HL-60 (cell line): Measurements from ENCODE around the gene CCDC85A.

Experiments used
- DNase-seq, 2 experiments: peaks; one replicate each; pipeline ENCODE4 v3.0.0-alpha.2; 2010 to 2020; ENCODE audit warnings: low read depth in 1 of 2, low spot score in 1 of 2
- H3K27ac ChIP-seq: fragments of 250-450 bp; sonication (Bioruptor Pico); replicated peaks from 2 replicates; pipeline ENCODE4 v1.5.1; 2020; ENCODE audit warnings: mild to moderate bottlenecking, moderate library complexity
- H3K27me3 ChIP-seq: fragments of 250-450 bp; sonication (Bioruptor Pico); 2 replicates; pipeline ENCODE4 v1.5.1; 2021; ENCODE audit warnings: mild to moderate bottlenecking, moderate library complexity; ENCODE audit not compliant: insufficient read depth, poor library complexity, severe bottlenecking
- H3K4me3 ChIP-seq: replicated peaks from 2 replicates; pipeline ENCODE4 v1.5.1; 2011; ENCODE audit warnings: mild to moderate bottlenecking, control low read depth, low read length; ENCODE audit not compliant: insufficient read depth
- GABPA ChIP-seq: IDR thresholded peaks from 2 replicates; pipeline ENCODE4 v1.6.1; 2012; ENCODE audit warnings: low read depth
- POLR2AphosphoS5 ChIP-seq: IDR thresholded peaks from 2 replicates; pipeline ENCODE4 v1.6.1; 2012; ENCODE audit warnings: low read depth
- SPI1 ChIP-seq: IDR thresholded peaks from 2 replicates; pipeline ENCODE4 v1.6.1; 2012; ENCODE audit warnings: low read depth, mild to moderate bottlenecking, borderline replicate concordance
- TF ChIP-seq, protein P1 (sequence below): IDR thresholded peaks from 2 replicates; pipeline ENCODE4 v1.6.1; 2012; ENCODE audit warnings: low read depth; ENCODE audit not compliant: insufficient replicate concordance
- TF ChIP-seq, protein P2 (sequence below): IDR thresholded peaks from one replicate; pipeline ENCODE4 v1.5.1; 2011; ENCODE audit warnings: low read length, control low read depth, inconsistent platforms; ENCODE audit not compliant: insufficient read depth

Gene CCDC85A

DNA sequence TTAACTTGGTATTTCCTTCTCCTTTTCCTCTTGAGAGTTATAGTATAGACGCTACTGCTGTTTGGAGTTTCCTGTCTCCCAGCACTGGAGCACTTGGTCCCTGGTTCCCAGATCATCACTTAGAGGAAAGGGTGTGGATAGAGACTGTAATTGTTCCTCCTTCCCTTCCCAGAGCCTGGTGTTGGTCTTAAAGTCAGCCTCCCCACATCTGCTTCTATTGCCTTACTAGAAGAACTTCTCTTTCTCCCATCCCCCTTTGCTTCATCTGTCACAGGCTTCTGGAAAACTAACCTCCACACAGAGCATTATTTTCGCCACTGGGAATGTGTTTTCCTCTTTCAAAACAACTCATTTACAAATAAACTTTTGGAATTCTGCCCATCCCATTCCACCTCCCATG lies 131.0 kb downstream of the CCDC85A start:
- Histone ChIP-seq H3K4me3 (no peak overlapping the region), H3K27ac (no peak overlapping the region), H3K27me3 (no peaks in the 10 kb centered on the region)
- no peak for DNase-seq
- no peak for TF ChIP-seq GABPA
- TF ChIP-seq POLR2AphosphoS5 = no peak
- TF ChIP-seq, protein P1, sequence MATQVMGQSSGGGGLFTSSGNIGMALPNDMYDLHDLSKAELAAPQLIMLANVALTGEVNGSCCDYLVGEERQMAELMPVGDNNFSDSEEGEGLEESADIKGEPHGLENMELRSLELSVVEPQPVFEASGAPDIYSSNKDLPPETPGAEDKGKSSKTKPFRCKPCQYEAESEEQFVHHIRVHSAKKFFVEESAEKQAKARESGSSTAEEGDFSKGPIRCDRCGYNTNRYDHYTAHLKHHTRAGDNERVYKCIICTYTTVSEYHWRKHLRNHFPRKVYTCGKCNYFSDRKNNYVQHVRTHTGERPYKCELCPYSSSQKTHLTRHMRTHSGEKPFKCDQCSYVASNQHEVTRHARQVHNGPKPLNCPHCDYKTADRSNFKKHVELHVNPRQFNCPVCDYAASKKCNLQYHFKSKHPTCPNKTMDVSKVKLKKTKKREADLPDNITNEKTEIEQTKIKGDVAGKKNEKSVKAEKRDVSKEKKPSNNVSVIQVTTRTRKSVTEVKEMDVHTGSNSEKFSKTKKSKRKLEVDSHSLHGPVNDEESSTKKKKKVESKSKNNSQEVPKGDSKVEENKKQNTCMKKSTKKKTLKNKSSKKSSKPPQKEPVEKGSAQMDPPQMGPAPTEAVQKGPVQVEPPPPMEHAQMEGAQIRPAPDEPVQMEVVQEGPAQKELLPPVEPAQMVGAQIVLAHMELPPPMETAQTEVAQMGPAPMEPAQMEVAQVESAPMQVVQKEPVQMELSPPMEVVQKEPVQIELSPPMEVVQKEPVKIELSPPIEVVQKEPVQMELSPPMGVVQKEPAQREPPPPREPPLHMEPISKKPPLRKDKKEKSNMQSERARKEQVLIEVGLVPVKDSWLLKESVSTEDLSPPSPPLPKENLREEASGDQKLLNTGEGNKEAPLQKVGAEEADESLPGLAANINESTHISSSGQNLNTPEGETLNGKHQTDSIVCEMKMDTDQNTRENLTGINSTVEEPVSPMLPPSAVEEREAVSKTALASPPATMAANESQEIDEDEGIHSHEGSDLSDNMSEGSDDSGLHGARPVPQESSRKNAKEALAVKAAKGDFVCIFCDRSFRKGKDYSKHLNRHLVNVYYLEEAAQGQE = no peak
- TF ChIP-seq SPI1 = no peak
- TF ChIP-seq, protein P2, sequence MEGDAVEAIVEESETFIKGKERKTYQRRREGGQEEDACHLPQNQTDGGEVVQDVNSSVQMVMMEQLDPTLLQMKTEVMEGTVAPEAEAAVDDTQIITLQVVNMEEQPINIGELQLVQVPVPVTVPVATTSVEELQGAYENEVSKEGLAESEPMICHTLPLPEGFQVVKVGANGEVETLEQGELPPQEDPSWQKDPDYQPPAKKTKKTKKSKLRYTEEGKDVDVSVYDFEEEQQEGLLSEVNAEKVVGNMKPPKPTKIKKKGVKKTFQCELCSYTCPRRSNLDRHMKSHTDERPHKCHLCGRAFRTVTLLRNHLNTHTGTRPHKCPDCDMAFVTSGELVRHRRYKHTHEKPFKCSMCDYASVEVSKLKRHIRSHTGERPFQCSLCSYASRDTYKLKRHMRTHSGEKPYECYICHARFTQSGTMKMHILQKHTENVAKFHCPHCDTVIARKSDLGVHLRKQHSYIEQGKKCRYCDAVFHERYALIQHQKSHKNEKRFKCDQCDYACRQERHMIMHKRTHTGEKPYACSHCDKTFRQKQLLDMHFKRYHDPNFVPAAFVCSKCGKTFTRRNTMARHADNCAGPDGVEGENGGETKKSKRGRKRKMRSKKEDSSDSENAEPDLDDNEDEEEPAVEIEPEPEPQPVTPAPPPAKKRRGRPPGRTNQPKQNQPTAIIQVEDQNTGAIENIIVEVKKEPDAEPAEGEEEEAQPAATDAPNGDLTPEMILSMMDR = no peak

DNA sequence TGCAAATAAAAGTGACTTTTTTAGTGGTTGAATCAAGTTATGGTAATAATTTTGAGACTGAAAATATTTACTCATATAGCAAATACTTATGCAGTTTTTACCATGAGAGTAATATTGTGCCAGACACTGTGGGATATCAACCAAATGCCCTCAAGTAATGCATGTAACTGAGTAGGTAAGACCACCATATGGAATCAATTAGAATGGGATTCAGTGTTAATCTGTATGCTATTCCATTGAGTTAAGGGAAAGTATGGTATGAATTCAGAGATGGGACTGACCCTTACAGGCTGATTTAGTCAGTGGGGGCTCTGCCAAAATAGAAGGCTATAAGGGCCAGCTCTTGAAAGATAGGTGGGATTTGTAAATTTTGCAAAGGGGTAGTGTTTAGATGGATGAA lies 131.6 kb downstream of the CCDC85A start:
- Histone ChIP-seq H3K27ac (no peak overlapping the region), H3K27me3 (no peaks in the 10 kb centered on the region), H3K4me3 (no peak overlapping the region)
- TF ChIP-seq SPI1 (no peak), POLR2AphosphoS5 (no peak), GABPA (no peak)
- TF ChIP-seq, protein P1 = no peak
- TF ChIP-seq, protein P2 = no peak
- no peak for DNase-seq

DNA sequence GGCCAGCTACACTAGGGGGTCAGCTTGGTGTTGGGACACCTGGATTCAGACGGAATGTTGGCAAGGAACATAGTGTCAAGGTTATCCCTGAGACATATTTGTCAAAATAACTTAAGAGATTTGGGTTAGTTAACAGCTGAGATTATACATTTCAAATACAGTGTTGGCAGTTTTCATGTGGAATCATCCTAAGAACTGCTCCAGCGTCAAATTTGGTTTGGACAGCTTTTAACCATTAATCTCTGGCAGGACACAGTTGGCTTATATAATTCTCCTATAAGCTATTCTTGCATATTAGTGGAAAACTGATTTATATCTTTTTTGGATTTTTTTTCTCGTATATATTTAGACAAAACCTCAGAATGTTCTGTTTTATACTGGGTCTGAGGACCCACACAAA lies 132.2 kb downstream of the CCDC85A start:
- Histone ChIP-seq H3K27ac (no peak overlapping the region), H3K4me3 (no peak overlapping the region), H3K27me3 (no peaks in the 10 kb centered on the region)
- DNase-seq = no peak
- no peak for TF ChIP-seq SPI1
- TF ChIP-seq, protein P2 = no peak
- no peak for TF ChIP-seq GABPA
- TF ChIP-seq POLR2AphosphoS5 = no peak
- TF ChIP-seq, protein P1 = no peak
